SH-SY5Y (cell line): ENCODE results near the gene PHKA2.

Experiments
- GATA2 ChIP-seq: IDR thresholded peaks from 2 replicates; pipeline ENCODE4 v1.6.1; 2011; ENCODE audit warnings: mild to moderate bottlenecking, low read depth, low read length
- GATA3 ChIP-seq: IDR thresholded peaks from 2 replicates; pipeline ENCODE4 v1.6.1; 2011; ENCODE audit warnings: low read depth, mild to moderate bottlenecking, low read length, moderate library complexity

Gene PHKA2

DNA sequence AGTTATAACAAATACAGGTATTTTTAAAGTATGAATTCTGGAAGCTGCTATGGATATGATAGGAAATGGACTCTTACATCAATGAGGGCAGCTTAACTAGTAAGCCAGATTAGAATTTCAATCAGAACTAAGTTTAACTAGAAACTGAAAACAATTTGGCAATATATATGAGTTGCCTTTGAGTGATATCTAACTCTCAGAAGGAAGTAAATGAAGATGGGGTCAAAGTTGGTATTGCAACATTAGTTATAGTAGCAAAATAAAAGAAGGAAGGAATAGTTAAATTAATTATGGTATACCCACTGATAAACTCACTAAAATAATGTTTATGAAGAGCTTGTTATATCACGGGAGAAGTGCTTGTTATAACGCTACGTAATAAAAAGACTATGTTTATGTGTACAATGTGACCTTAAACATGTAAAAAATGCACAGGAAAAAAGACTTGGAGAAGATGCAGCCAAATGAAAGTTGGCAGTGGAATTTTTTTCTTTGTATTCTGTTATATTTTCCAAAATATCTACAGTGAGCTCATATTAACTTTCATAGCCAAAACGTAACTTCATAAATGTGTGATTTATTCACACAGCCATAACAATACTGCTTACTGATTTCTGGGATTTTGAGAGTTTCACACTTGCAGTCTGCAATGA lies 34.5 kb downstream of the PHKA2 start:
- no peak for TF ChIP-seq GATA3

- TF ChIP-seq GATA2 = no peak
These were observed 37.3 kb downstream of the PHKA2 start for GRCh38 chrX:18946611-18947010.

DNA sequence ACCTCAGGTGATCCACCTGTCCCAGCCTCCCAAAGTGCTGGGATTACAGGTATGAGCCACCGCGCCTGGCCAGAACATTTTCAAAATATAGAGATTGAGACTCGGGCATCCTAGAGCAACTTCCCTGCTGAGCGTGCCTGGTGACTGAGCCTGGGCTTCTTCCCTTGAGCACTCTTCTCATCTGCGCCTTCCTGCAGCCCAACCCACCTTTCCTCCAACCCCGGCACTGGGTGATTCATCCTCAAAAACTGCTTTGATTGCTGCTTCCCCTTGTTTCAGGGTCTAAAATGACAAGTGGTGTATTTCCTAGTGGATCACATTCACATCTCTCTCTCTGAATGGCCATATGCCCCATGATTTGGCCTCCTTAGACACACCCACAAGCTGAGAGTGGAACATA lies 37.8 kb downstream of the PHKA2 start:
- TF ChIP-seq GATA2 (no peak), GATA3 (no peak)

- TF ChIP-seq GATA3 (no peak), GATA2 (no peak)
These were observed 38.4 kb downstream of the PHKA2 start for GRCh38 chrX:18945483-18945882.

- TF ChIP-seq GATA3 (no peak), GATA2 (no peak)
These were observed 39.4 kb downstream of the PHKA2 start for GRCh38 chrX:18944482-18944881.

- TF ChIP-seq GATA2 = no peak
- TF ChIP-seq GATA3 = no peak
These were observed 42.0 kb downstream of the PHKA2 start for GRCh38 chrX:18941896-18942295.

DNA sequence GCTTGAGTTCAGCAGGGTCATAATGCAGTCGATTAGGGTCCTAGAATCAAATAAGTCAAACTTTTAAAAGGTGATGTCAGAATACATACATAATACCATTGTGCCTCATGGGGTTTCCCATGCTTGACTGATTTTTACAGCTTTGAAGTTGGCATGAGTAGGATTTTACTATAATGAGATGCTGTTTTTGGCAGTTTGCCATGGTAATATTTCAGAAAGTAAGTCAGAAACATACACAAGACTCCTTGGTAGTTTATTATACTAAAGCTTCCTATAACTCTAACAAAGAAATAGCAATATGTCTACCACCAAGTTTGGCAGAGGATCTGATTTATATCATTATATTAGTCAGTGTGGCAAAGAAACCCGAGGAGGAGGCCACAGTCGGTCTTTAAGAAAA lies 45.2 kb downstream of the PHKA2 start:
- TF ChIP-seq GATA3 (no peak), GATA2 (no peak)

- TF ChIP-seq GATA3 = no peak
- no peak for TF ChIP-seq GATA2
These were observed 46.7 kb downstream of the PHKA2 start for GRCh38 chrX:18937173-18937572.

DNA sequence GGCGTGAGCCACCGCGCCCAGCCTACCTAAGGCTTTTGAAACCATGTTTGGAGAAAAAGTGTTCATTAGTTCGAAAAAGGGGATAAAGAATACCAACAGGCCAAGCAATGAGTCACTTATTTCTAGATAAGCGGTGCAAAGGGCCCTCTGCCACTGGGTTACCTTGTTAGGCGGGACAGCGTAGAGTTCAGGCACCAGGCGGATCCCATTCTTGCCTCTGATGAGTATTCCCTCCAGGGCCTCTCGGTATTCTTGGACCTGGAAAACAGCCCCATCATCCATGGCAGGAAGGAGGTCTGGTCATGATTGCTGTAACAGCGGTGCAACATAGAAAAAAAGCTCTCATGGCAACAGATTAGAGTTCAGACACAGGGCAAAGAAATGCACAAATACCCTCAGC lies 48.0 kb downstream of the PHKA2 start:
- TF ChIP-seq GATA3 (no peak), GATA2 (no peak)

DNA sequence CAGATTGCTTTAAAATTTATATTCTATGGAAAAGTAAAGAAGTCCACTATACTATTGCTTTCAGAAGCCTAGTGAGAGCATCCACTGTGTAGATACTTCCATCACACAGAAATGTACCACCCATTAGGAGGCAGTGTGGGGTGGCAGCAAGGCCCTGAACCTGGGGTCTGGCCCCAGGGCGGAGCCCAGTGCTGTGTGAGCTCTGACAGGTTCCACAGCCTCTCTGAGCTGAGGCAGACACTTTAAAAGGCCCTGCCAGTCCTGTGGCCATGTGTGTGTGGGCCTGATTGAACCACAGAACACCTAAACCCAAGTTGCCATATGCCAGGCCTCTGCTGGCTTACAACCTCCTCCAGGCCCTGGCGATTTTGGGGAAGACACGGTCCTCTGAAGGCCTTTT lies 49.2 kb downstream of the PHKA2 start:
- TF ChIP-seq GATA3 = no peak
- no peak for TF ChIP-seq GATA2

- TF ChIP-seq GATA3 (no peak), GATA2 (no peak)
These were observed 50.3 kb downstream of the PHKA2 start for GRCh38 chrX:18933617-18934016.

- TF ChIP-seq GATA2 = no peak
- TF ChIP-seq GATA3 = no peak
These were observed 51.9 kb downstream of the PHKA2 start for GRCh38 chrX:18931972-18932371.

DNA sequence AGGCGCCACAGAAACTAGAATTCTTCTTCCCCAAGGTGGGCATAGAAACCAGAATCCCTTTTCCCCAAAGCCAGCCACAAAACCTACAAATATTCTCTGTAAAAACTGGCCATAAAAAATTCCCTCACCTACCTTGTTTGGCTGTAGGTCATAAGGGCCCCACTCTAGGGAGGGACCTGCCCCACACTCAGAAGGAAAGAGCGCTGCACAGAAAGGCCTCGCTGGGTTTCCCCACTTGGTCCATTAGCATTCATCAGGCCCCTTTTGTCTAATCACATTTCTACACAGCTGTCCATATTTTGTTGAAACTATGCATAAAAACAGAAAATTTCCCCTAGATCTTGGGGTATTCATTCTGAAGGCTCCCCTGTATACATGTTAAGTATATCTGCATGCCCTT lies 54.1 kb downstream of the PHKA2 start:
- TF ChIP-seq GATA2 (no peak), GATA3 (no peak)

- no peak for TF ChIP-seq GATA3
- TF ChIP-seq GATA2 = no peak
These were observed 56.4 kb downstream of the PHKA2 start for GRCh38 chrX:18927558-18927957.

GRCh38 chrX:18924507-18925088 lies 59.3 kb downstream of the PHKA2 start:
- TF ChIP-seq GATA2 = no peak
- TF ChIP-seq GATA3 = no peak

GRCh38 chrX:18920566-18920965 lies 63.3 kb downstream of the PHKA2 start:
- TF ChIP-seq GATA3 = no peak
- no peak for TF ChIP-seq GATA2

- no peak for TF ChIP-seq GATA3
- TF ChIP-seq GATA2 = no peak
These were observed 63.8 kb downstream of the PHKA2 start for GRCh38 chrX:18920079-18920478.
